HG03060 (cell line): ENCODE results near the gene HSD17B14.
"Not testable (repeated sequence)": the region's sequence is repeated elsewhere in the genome, so short reads cannot be mapped to it uniquely, and the experiment has no call there.

ENCODE experiments used
- ATAC-seq: cut with Tn5 transposase; IDR thresholded peaks from one replicate; pipeline ENCODE4 v1.9.1; 2021; ENCODE audit warnings: low read depth, moderate number of reproducible peaks; ENCODE audit not compliant: unreplicated experiment

The HSD17B14 gene

GRCh38 chr19:48799358-48800300 lies 36.7 kb downstream of the HSD17B14 start:
- ATAC-seq: no peak

- ATAC-seq: no peak
Measured at GRCh38 chr19:48798937-48799336, 37.4 kb downstream of the HSD17B14 start.

GRCh38 chr19:48797103-48797502 lies 39.2 kb downstream of the HSD17B14 start:
- ATAC-seq: no peak

DNA sequence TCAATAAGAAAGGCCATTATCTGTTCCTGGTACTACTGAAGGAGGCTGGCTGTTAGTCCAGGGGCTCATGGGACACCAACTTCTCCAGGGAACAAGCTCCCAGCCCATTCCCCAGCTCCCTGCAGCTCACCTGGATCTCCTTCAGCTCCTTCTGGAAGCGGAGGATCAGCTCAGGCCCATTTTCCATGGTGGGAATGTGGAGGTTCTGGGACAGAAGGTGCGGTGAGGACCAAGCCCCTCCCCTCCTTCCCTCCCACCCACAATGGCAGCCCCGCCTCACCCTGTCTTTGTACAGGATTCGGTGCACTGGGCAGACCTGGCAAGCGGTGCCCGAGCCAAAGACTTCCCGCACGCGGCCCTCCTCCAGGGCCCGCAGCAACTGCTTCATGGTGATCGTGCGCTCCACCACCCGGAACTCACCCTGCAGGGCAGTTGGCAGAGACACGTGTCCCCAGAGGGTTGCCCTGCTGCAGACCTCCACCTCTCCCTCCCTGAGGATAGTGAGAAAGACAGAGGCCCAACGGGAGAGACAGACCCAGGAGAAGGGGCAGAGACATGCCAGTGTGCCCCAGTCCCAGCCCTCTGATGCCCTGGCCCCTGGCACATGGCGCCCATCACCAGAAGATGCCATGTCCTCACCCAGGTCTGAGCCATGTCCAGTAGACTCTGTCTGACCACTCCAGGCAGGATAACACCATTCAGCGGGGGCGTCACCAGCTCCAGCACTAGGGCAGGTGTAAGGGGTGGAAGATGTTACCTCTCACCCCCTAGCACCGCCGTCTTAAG lies 39.8 kb downstream of the HSD17B14 start:
- ATAC-seq: no peak

DNA sequence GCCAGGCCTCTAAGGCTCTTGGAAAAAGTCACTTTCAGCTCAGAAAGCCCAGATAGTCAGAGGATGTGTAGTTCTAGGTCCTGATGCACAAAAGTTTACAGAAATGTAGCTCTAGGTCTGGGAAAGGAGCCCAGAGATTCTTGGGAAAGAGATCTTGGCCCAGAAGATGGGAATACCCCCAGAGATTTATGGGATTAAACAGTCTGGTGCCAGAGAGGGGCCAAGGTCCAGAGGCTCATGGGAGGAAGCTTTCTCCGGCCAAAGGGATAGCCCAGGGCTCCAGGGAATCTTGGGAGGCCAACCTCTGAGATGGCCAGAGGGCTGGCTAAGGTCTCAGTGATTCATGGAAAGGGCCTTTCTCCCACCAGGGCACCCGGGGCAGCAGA lies 40.6 kb downstream of the HSD17B14 start:
- ATAC-seq: no peak

DNA sequence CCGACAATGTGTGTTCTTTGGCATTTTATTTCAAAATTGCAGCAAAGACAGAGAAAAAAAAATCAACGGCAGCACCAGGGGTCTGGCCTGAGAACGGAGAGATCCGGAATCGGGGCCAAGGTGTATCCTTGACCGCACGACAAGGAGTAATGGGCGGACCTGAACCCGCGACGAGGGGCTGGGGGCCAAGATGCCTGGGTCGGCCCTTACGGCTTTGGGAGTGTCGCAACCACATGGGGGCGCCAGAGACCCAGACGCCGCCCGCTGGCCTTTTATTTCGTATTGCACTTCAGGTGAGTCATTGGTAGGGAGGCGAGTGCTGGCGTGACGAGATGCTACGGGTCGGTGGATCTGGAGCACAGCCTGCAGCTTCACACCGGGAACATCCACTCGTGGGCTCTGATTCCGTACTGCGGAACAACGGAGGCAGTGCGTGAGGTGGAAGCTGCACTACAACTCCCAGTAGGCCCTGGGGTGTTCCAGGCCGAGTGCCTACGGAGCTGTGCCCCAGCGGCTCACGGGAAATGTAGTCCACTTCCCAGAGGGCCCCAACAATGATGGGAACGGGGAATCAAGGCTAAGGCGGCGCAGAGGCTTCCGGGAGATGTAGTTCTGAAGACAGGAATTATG lies 41.1 kb downstream of the HSD17B14 start:
- peak; percentile 47 for ATAC-seq

GRCh38 chr19:48794291-48794690 lies 42.0 kb downstream of the HSD17B14 start:
- no peak for ATAC-seq

- ATAC-seq: no peak
Measured at GRCh38 chr19:48793271-48793670, 43.0 kb downstream of the HSD17B14 start.

- not testable (repeated sequence) for ATAC-seq
Measured at GRCh38 chr19:48787331-48787730, 49.0 kb downstream of the HSD17B14 start.

- not testable (repeated sequence) for ATAC-seq
Measured at GRCh38 chr19:48786422-48786821, 49.9 kb downstream of the HSD17B14 start.

- ATAC-seq: no peak
Measured at GRCh38 chr19:48784527-48784926, 51.8 kb downstream of the HSD17B14 start.

GRCh38 chr19:48780631-48781391 lies 55.5 kb downstream of the HSD17B14 start:
- no peak for ATAC-seq

DNA sequence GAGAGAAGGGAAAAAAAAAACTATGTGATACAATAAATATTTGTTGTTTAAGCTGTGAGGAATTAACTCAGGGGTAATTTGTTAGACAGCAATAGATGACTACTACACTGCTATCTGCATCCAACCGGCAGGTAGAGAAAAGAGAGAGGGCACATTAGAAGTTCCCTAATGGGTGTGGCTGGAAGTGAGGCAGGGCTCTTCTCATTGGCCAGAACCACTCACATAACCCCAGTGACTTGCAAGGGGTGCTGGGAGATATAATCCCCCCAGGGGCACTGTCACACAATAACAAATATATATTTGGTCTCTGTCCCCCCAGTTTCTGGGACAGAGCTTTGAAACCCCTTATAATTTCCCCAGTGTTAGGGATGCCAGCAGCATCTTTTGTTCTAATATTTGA lies 56.7 kb downstream of the HSD17B14 start:
- no peak for ATAC-seq

- no peak for ATAC-seq
Measured at GRCh38 chr19:48777720-48778119, 58.6 kb downstream of the HSD17B14 start.

GRCh38 chr19:48777139-48777538 lies 59.2 kb downstream of the HSD17B14 start:
- ATAC-seq: no peak

DNA sequence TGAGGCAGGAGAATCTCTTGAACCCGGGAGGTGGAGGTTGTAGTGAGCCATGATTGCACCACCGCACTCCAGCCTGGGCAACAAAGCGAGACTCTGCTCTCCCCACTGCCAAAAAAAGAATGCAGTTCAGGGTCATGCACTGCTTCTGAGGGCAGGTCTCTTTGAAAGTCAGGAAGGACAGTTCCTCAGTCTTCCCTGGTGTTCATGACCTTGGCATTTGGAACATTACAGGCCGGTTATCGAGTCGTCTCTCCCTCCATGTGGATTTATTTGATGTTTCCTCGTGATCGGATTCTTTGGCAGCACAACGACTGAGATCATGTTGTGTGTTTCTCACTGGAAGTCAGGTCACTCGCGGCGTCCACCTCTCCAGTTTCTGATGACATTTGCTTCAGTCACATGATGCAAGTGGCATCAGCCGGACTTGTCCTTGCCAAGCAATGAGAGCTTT lies 63.8 kb downstream of the HSD17B14 start:
- no peak for ATAC-seq

DNA sequence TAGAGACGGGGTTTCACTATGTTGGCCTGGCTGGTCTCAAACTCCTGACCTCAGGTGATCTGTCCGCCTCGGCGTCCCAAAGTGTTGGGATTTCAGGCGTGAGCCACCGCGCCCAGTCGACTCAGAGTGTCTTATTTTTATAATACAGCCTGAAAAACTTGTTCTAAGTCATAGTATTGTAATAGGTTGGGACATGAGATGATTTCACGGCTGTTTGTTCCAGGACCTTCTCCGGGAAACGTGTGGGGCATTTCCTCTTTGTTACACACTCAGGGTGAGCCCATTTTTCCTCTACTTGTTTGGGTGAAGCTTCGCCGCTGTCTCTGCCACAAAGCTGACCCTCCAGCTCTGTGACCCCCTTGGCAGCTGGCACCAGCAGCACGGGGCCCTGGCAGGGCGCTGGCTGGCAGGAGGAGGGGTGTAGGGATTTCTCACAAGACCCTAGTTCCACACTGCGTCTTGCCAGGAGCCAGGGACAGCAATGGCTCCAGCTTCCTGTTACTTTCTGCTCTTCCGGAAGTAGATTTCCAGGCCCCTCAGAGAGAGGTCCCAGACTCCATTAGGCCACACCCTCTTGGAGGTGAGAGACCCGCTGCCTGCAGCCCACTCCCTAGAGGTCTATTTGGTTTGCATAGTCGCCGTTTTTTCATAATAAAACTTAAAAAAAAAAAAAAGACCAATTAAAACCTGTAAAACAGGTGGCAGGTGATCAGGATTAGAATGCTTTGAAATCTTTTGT lies 65.4 kb downstream of the HSD17B14 start:
- no peak for ATAC-seq

DNA sequence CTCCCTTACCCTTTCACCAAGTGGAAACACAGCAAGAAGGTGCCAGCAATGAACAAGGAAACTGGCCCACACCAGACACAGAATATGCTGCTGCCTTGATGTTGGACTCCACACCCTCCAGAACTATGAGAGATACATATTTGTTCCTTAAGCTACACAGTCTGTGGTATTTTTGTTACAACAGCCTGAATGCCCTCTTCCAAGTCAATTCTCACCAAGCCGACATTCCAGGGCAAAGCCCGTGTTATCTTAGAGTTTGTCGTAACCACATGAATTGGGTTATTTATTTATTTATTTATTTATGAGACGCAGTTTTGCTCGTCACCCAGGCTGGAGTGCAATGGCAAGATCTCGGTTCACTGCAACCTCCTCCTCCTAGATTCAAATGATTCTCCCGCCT lies 66.0 kb downstream of the HSD17B14 start:
- ATAC-seq: no peak

DNA sequence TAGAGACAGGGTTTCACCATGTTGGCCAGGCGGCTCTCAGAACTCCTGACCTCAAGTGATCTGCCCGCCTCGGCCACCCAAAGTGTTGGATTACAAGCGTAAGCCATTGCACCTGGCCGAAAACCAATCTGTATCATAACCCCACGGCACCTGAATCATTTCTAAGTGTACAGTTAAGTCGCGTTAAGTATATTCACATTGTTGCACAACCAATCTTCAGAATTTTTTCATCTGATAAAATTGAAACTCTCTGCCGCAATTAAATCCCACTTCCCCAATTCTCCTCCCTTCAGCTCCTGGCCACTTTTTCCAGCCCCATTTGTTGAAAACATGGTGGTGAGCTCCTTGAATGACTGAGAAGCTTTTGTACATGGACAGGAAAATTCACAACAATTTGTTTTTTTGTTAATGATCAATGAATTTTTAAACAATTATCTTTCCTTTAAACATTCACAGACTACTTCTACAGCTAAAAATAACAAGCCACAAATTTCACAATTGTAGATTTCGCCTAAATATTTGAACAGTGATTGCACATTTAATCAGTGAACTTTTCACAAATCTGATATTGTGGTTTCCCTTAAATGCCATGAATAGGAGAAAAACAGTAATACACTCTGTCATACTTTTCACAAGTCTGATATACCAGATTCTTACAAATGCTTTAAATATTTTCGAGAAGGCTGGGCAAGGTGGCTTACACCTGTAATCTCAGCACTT lies 67.1 kb downstream of the HSD17B14 start:
- ATAC-seq: no peak
